A673 (cell line): ENCODE data around the gene ICOS. TPM values are rescaled to one million over a fixed set of nuclear protein-coding genes. Genes with fewer than 3 reads are reported as not detected.

Source experiments
- BruUV-seq: library from RNA; stranded (reverse); fragments of 400-500 nt; replicated peaks from 2 replicates; lab custom pipeline; 2021; lab: Mats Ljungman, UMichigan
- CTCF ChIA-PET: fragments of 300-600 bp; sonication (Branson Sonifier 250); formaldehyde crosslinking; loops from one replicate; lab custom pipeline; 2022; ENCODE audit warnings: antibody characterized with exemption; lab: Charles Lee
- POLR2A ChIA-PET: fragments of 300-600 bp; sonication (Branson Sonifier 250); formaldehyde crosslinking; loops from one replicate; lab custom pipeline; 2022; ENCODE audit warnings: antibody characterized with exemption; ENCODE audit not compliant: low non-redundant PET; lab: Charles Lee
- DNase-seq: peaks from one replicate; pipeline ENCODE4 v3.0.0-alpha.2; 2015; ENCODE audit warnings: low spot score
- H3K27ac ChIP-seq: fragments of 200-600 bp; sonication (generic); 2 replicates; pipeline ENCODE4 v1.5.1; 2016; ENCODE audit warnings: mixed run types, low read depth, mild to moderate bottlenecking, mixed read lengths, antibody characterized with exemption, low read length; ENCODE audit not compliant: poor library complexity, severe bottlenecking
- H3K27me3 ChIP-seq: fragments of 200-600 bp; sonication (generic); replicated peaks from 2 replicates; pipeline ENCODE4 v1.6.1; 2017; ENCODE audit warnings: mixed run types, low read depth, mild to moderate bottlenecking, mixed read lengths, antibody characterized with exemption, low read length; ENCODE audit not compliant: insufficient read depth, poor library complexity
- H3K36me3 ChIP-seq: fragments of 200-600 bp; sonication (generic); 2 replicates; pipeline ENCODE4 v1.6.1; 2016; ENCODE audit warnings: mixed run types, mild to moderate bottlenecking, mixed read lengths, antibody characterized with exemption, low read length; ENCODE audit not compliant: insufficient read depth, poor library complexity, severe bottlenecking
- H3K4me1 ChIP-seq: fragments of 200-600 bp; sonication (generic); 2 replicates; pipeline ENCODE4 v1.6.1; 2017; ENCODE audit warnings: mixed run types, mild to moderate bottlenecking, mixed read lengths, antibody characterized with exemption, low read length; ENCODE audit not compliant: insufficient read depth, poor library complexity, severe bottlenecking
- H3K4me3 ChIP-seq: fragments of 200-600 bp; sonication (generic); 2 replicates; pipeline ENCODE4 v1.5.1; 2016; ENCODE audit warnings: low read depth, mixed run types, mild to moderate bottlenecking, mixed read lengths, low read length; ENCODE audit not compliant: poor library complexity, severe bottlenecking
- H3K9me3 ChIP-seq: fragments of 200-600 bp; sonication (generic); 2 replicates; pipeline ENCODE4 v1.6.1; 2016; ENCODE audit warnings: mixed run types, low read depth, mild to moderate bottlenecking, mixed read lengths, antibody characterized with exemption, low read length; ENCODE audit not compliant: poor library complexity, severe bottlenecking
- CTCF ChIP-seq: fragments of 300-800, 200-600 bp; sonication (generic); conservative IDR thresholded peaks from 2 replicates; pipeline ENCODE4 v1.5.1; 2017; ENCODE audit warnings: low read depth, mild to moderate bottlenecking, antibody characterized with exemption, low read length, moderate library complexity, mixed read lengths
- EZH2 ChIP-seq: fragments of 200-600 bp; sonication (generic); IDR thresholded peaks from 2 replicates; pipeline ENCODE4 v1.6.1; 2017; ENCODE audit warnings: borderline replicate concordance, low read depth, mild to moderate bottlenecking, mixed read lengths, antibody characterized with exemption, low read length; ENCODE audit not compliant: poor library complexity, severe bottlenecking
- intact Hi-C: fragments of 100-400 bp; cut with micrococcal nuclease; formaldehyde crosslinking; loops from one replicate; pipeline ENCODE4 v1.10.0; 2022; ENCODE audit not compliant: unreplicated experiment
- total RNA-seq: library from RNA; stranded (reverse); gene quantifications from 2 replicates; pipeline ENCODE4 v1.2.3, GENCODE V29; 2021

The ICOS gene
- total RNA-seq, 1 experiment from 2014 or later = not detected

GRCh38 chr2:204004912-204005311, 68.3 kb downstream of the ICOS start:
- no peaks in the 10 kb centered on the region for H3K4me1 ChIP-seq
- intact Hi-C loops = no loop called here
- no peak overlapping the region for H3K27ac ChIP-seq
- no peaks in the 10 kb centered on the region for H3K9me3 ChIP-seq
- no peaks in the 10 kb centered on the region for H3K36me3 ChIP-seq
- no TSS peak for BruUV-seq
- ChIA-PET POLR2A (no interaction called here), CTCF (no interaction called here)
- H3K4me3 ChIP-seq = no peak overlapping the region
- DNase-seq = no peak
- H3K27me3 ChIP-seq = no peaks in the 10 kb centered on the region
- TF ChIP-seq CTCF = no peak
- TF ChIP-seq EZH2 = no peak

DNA sequence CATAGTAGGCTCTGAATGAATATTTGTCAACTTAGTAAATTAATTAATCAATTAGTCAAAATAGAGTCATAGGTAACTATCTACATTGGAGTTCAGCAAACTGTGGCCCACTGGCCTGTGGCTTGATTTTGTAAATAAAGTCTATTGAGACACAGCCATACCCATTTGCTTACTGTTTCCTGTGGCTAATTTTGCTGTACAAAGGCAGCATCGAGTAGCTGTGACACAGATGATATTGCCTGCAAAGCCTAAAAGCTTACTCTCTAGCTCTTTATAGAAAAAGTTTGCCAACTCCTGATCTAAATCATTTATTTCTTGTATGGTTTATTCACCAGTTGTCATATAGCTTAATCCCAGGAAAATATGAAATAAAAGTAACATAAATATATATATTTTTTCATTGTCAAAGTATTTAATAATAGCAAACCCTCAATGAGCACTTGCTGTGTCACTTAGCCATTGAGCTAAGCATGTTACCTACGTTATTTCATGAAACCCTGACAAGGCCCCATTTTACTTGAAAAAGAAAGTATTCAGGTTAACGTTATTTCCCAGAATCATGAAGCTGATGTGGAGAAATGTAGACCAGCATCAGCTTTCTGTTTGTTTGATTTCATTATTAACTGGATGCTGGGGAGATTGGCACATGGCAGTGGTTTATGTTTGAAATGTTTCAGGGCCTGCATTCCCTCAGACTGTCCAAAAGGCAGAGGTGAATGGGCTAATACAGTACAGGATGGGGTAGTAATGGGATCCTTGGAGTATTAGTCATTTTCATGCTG, 69.6 kb downstream of the ICOS start:
- intact Hi-C loops = no loop called here
- TF ChIP-seq CTCF (no peak), EZH2 (no peak)
- no peaks in the 10 kb centered on the region for H3K27me3 ChIP-seq
- DNase-seq = no peak
- no peaks in the 10 kb centered on the region for H3K4me1 ChIP-seq
- ChIA-PET CTCF (no interaction called here), POLR2A (no interaction called here)
- H3K4me3 ChIP-seq = no peak overlapping the region
- no TSS peak for BruUV-seq
- H3K36me3 ChIP-seq = no peaks in the 10 kb centered on the region
- no peak overlapping the region for H3K27ac ChIP-seq
- H3K9me3 ChIP-seq = no peaks in the 10 kb centered on the region

DNA sequence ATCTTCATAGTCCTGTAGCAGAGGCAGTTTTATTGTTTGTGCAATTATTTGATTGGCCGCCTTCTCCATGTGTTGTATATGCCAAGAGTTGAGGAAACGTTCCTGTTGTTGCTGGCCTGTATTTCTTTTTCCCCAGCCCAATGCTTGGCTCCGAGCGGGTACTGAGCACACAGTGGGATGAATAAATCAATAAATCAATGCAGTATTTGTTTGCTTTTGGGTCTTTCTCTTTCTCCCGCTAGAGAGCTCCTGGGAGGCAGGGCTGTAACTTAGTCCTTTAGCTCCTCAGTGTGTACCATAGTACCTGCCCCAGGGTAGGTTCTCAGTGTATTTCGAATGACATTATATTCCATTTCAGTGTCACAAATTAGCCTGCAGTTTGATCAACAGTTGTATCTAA, 71.8 kb downstream of the ICOS start:
- no peaks in the 10 kb centered on the region for H3K27me3 ChIP-seq
- no peak overlapping the region for H3K27ac ChIP-seq
- ChIA-PET CTCF (no interaction called here), POLR2A (no interaction called here)
- no peak overlapping the region for H3K4me3 ChIP-seq
- no TSS peak for BruUV-seq
- H3K9me3 ChIP-seq = no peaks in the 10 kb centered on the region
- no peaks in the 10 kb centered on the region for H3K36me3 ChIP-seq
- TF ChIP-seq EZH2 (no peak), CTCF (no peak)
- DNase-seq = no peak
- intact Hi-C loops = no loop called here
- no peaks in the 10 kb centered on the region for H3K4me1 ChIP-seq
